ENCODE measurements around the gene SLC25A17.

Gene SLC25A17

GRCh38 chr22:40758390-40758789, 60.8 kb downstream of the SLC25A17 start:
- DNase-seq (ENCODE audit: low read depth in 1 of 2, low spot score in 1 of 2) = no peak

GRCh38 chr22:40757071-40757470, 62.1 kb downstream of the SLC25A17 start:
- no peak for DNase-seq (ENCODE audit: low read depth in 1 of 2, low spot score in 1 of 2)

- no peak for DNase-seq (ENCODE audit: low read depth in 1 of 2, low spot score in 1 of 2)
These were observed 66.0 kb downstream of the SLC25A17 start for GRCh38 chr22:40753114-40753513.

- no peak for DNase-seq (ENCODE audit: low read depth in 1 of 2, low spot score in 1 of 2)
These were observed 67.9 kb downstream of the SLC25A17 start for GRCh38 chr22:40751250-40751649.

GRCh38 chr22:40749829-40750228, 69.3 kb downstream of the SLC25A17 start:
- DNase-seq (ENCODE audit: low read depth in 1 of 2, low spot score in 1 of 2) = no peak

GRCh38 chr22:40748388-40749355, 70.5 kb downstream of the SLC25A17 start:
- DNase-seq (ENCODE audit: low read depth in 1 of 2, low spot score in 1 of 2) = no peak

GRCh38 chr22:40747361-40747760, 71.8 kb downstream of the SLC25A17 start:
- no peak for DNase-seq (ENCODE audit: low read depth in 1 of 2, low spot score in 1 of 2)

GRCh38 chr22:40746428-40747220, 72.5 kb downstream of the SLC25A17 start:
- no peak for DNase-seq (ENCODE audit: low read depth in 1 of 2, low spot score in 1 of 2)

- no peak for DNase-seq (ENCODE audit: low read depth in 1 of 2, low spot score in 1 of 2)
These were observed 75.4 kb downstream of the SLC25A17 start for GRCh38 chr22:40743768-40744167.

GRCh38 chr22:40741116-40741515, 78.0 kb downstream of the SLC25A17 start:
- DNase-seq (ENCODE audit: low read depth in 1 of 2, low spot score in 1 of 2) = no peak

GRCh38 chr22:40739721-40740120, 79.4 kb downstream of the SLC25A17 start:
- no peak for DNase-seq (ENCODE audit: low read depth in 1 of 2, low spot score in 1 of 2)

GRCh38 chr22:40733919-40734318, 85.2 kb downstream of the SLC25A17 start:
- DNase-seq (ENCODE audit: low read depth in 1 of 2, low spot score in 1 of 2) = no peak

- DNase-seq (ENCODE audit: low read depth in 1 of 2, low spot score in 1 of 2) = no peak
These were observed 86.2 kb downstream of the SLC25A17 start for GRCh38 chr22:40732999-40733292.

- DNase-seq (ENCODE audit: low read depth in 1 of 2, low spot score in 1 of 2) = no peak
These were observed 89.9 kb downstream of the SLC25A17 start for GRCh38 chr22:40729284-40729683.

- DNase-seq (ENCODE audit: low read depth in 1 of 2, low spot score in 1 of 2) = peak; percentile 9 to 32
These were observed 90.4 kb downstream of the SLC25A17 start for GRCh38 chr22:40728731-40729189.

GRCh38 chr22:40727964-40728615, 91.1 kb downstream of the SLC25A17 start:
- DNase-seq (ENCODE audit: low read depth in 1 of 2, low spot score in 1 of 2) = no peak

GRCh38 chr22:40727070-40727963, 91.8 kb downstream of the SLC25A17 start:
- DNase-seq (ENCODE audit: low read depth in 1 of 2, low spot score in 1 of 2) = no peak

- no peak for DNase-seq (ENCODE audit: low read depth in 1 of 2, low spot score in 1 of 2)
These were observed 92.6 kb downstream of the SLC25A17 start for GRCh38 chr22:40726514-40726913.

GRCh38 chr22:40723396-40723933, 95.7 kb downstream of the SLC25A17 start:
- DNase-seq (ENCODE audit: low read depth in 1 of 2, low spot score in 1 of 2) = no peak

GRCh38 chr22:40721266-40721665, 97.9 kb downstream of the SLC25A17 start:
- DNase-seq (ENCODE audit: low read depth in 1 of 2, low spot score in 1 of 2) = no peak

Measured in activated CD4-positive, alpha-beta T cell treated with anti-CD3 and anti-CD28 coated beads, Interleukin-2, amount 50 U/mL, for 24 hours (primary cell).